NCI-H2227 (cell line): ENCODE data around the gene GABARAPL1.
A peak's percentile ranks its signal among the peaks of the same experiment; 100 is the strongest.
"Not testable (repeated sequence)": the region's sequence is repeated elsewhere in the genome, so short reads cannot be mapped to it uniquely, and the experiment has no call there.

Experiments
- DNase-seq: peaks from one replicate; lab custom pipeline; 2025; ENCODE audit not compliant: unreplicated experiment; lab: John Stamatoyannopoulos, UW

Gene GABARAPL1

DNA sequence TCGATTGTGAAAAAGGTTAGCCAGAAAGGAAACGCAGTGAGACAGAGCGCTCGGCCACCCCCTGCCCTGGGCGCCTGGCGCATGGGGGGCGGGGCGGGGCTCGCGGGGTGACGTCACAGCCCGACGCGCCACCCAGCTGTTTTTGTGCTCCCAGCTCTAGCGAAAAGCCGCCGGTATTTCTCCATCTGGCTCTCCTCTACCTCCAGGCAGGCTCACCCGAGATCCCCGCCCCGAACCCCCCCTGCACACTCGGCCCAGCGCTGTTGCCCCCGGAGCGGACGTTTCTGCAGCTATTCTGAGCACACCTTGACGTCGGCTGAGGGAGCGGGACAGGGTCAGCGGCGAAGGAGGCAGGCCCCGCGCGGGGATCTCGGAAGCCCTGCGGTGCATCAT is at the start of gene GABARAPL1:
Gene GABARAPL1 (plus strand): TSS at position 139 of the 393 bp plus-strand sequence. CDS start 253 bp downstream, at position 392.
- DNase-seq: peak; percentile 54

DNA sequence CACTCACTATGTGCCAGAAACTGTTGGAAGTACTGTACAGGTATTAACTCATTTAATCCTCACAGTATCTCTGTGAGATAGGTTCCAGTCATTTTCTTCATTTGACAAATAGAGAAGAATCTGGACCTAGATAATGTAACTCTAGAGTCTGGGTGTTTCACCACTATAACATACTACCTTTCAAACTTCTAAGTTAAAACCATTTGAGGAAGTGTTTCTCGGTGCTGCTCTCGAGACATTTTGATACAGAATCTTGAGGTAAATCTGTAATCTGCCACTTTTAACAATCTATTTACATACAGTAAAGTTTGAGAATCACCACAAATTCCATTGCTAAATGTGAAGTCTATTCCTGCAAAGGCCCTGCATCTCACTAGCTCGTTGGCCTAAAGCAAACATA is 49.6 kb upstream of the GABARAPL1 start:
- DNase-seq: no peak

DNA sequence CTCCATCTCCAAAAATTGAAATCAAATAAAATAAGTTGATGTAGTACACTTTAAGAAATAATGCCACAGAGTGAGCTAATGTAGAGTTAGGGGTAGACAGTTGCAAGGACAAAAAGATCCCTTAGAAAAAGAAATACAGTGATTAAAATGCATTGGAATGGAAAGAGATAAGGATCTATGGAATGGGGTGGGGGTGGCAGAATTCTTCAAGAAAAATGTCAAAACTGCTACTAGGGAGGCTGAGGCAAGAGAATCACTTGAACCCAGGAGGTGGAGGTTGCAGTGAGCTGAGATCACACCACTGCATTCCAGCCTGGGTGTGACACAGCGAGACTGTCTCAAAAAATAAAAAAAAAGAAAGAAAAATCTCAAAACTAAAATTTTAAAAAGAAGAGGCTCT is 47.3 kb upstream of the GABARAPL1 start:
- DNase-seq: no peak

DNA sequence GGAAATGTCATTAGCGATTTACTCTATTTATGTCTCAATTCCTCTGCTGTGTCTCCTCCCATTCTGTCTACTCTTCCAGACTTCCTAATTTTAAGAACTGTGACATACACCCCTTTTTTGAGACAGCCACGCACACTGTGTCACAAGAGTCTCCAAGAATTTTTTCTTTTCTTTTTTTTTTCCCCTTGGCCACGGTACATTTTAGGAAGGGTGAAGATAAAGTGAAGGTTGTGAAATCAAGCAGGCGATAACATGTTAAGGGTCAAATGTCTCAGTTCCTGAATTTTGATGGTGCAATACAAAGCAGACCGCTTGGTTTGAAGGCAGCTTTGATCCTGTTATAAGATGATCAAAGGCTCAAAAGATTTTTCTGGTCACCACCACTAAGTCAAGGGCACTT is 45.1 kb upstream of the GABARAPL1 start:
- DNase-seq: no peak

DNA sequence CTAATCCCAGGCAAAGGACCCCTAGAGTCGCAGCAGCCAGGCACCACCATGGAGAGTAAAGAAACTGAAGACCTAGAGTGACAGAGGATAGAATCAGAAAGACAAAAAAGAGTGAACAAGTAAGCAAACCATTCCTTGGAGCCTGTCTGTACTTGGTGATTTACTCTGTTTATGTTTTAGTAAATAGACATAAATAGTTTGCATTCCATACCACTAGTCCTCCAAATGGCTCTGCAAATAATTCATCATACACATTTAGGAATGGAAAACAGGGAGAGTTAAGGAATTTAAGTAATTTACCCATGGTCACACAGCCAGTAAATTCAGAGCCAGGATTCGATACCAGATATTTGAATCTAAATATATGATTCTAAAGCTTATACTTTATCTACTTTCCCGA is 43.6 kb upstream of the GABARAPL1 start:
- no peak for DNase-seq

DNA sequence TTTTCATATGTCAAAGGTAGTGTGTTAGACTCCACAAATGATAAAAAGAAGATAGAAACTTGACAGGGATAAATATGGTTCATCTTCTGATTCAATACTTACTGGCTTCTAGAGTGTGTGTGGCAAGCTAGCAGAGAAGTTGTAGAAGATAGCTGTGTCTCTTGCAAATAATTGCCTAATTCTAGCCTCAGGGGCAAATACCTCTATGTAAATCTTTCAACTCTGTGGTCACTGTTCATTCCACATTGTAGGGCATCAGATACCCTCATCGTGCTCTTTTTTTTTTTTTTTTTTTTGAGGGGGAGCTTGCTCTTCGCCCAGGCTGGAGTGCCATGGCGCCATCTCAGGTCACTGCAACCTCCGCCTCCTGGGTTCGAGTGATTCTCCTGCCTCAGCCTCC is 42.5 kb upstream of the GABARAPL1 start:
- DNase-seq: no peak

DNA sequence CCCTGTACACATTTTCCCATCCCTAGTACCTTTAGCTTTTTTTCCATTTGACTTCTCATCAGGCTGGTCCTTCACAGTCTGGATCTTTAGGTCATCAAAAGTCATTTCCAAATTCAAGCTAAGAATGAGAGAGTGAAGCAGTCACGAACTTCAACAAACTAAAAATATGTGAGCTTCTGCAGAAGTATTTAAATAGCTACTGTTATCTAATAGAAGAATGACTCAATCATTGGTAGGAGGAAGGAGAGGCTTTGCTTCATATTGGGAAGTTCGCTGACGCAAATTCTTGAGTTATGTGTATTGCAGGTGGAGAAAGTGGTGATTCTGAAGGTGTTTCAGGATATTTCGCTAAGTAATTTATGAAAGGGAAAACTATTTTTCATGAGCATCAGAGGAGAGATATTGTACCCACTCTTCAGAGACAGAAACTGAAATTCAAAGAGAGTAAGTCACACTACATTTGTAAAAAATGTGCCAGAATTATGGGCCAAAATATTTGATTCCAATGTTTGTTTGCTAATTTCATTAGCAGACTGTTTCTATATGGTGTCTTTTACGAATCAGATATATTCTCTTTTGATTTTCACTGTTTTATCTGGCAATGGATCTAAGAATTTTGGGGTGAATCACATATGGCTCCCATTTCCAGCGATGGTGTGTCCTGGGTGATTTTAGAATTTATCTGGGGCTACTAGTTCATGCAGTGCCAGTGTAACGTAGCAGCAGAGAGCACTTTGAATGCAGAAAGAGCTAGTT is 40.5 kb upstream of the GABARAPL1 start, which contains the start of gene OLR1:
Gene OLR1 (minus strand): TSS at position 160 of the 756 bp plus-strand sequence. CDS start 55 bp downstream, at position 105.
- no peak for DNase-seq

DNA sequence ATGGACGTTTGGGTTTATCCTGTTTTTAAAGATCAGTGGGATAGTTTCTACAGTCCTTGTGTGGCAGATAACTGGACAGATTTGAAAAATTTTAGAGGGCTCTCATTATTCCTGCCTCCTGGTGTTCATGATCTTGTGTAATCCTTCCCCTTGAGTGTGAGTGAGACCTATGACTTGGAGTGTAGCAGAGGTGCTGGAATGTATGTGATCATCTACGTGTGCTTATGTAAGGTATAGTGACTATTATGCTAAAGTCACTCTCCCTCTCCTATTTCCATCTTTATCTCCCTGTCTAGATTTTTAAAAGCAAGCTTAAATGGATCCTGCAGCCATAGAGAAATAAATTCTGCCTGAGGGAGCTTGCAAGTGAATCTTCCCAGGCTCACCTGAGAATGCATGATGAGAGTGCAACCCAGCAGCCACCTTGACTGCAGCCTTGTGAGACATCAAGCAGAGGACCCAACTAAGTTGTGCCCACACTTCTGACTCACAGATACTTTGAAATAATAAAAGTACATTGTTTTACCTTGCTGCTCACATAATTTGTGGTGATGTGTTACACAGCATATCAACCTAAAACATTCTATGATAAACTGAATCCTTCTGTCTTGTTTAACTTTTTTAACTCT is 37.6 kb upstream of the GABARAPL1 start:
- DNase-seq: no peak

DNA sequence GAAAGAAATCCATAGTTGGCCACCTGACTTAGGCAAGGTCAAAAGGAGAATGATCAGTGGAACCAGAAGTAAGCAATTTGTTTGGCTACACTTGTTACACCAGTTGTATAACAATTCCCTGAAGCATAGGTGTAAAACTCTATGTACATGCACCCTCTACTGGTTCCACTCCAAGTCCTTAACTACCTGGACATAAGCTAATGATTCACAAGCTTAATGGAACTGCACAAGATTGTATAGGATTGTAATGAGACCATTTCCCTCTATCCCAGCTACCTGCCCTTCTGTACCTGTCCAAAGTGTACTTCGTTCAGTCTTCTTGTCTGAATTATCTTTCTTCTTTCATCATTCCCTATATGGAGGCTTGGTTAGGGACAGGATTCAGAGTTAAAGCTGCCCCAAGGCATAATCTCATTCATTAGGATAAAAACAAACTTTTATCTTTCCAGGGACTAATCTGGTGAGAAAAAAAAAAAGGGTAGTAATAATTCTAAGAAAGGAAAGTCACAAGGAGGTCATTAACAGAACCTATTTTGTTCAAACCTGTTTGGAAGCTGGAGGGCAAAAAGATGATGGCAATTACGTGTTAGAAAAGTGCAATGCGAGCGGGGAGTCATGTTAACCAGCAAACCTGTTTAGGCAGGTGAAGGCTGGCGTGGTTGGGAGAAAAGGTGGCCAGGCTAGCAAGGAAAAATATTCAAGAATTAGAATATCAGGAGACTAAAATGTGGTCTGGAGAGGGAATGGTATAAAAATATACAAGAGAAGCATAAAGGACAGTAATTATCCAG is 36.6 kb upstream of the GABARAPL1 start:
- no peak for DNase-seq

DNA sequence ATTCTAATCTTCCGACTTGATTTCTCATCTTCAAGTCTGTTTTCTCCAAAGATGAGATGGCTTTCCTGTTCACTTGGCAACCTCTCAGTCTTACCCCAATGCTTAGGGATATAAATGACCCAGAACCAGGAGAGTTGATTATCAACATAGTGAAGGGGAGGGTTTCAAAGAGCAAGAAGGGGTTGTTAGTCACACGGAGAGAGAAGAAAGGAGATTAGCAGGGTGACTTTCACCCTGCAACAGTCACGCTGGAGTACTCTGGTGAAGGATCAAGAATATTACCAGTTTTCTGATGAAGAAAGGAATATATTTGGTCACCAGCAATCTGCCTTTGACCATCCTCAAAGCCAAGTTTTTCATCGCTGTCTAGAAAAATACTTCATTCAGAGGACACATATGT is 33.9 kb upstream of the GABARAPL1 start, which contains the start of gene TMEM52B:
Gene TMEM52B (plus strand): TSS at position 212 of the 400 bp plus-strand sequence. CDS start 543 bp downstream, outside the sequence.
- DNase-seq: no peak

DNA sequence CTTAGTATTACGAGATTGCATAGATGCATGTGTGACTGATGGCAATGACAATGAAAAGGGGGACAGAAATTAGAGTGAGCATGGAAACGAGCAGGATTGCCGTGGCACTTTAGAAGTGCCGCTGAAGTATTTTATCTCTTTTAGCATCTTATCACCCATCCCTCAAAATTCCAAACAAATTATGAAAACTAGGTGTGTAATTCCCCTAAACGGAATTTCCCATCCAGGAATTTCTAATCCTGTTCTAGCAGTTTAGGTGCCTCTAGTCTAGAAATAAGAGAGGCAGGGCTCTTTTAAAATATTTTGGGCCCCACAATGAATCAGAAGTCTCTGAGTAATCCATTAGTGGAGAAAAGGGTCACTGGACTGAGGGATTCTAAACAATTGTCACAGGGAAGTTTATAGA is 32.9 kb upstream of the GABARAPL1 start:
- DNase-seq: no peak

DNA sequence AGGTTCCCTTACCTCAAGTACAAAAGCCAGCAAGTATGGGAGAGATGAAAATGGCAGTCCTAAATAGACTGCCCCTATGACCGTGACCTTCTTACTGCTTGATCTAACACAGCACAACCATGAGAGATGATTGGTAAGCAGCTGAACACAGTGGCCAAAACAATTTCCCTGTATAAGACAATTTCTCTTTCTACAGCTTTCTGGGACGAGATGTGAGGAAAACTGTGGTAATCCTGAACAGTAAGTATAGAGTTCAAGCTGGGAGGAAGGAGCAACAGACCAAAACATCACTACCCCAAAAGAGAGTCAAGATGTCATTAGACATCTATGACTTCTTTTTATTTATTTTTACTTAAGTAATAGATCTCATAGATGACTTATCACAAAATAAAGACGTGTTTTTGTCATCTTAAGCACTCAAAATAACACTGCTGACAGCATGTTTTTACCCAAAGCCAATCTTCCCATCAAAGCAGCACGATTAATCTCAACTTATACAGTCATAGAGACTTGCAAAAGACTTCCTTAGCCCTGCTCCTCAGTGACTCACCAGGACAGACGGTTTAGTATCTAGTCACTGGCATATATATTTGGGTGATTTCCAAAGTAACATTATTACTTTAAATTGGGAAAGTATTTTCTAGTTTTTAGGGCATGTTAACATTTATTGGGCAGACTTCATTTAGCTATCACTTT is 30.2 kb upstream of the GABARAPL1 start:
- DNase-seq: no peak

DNA sequence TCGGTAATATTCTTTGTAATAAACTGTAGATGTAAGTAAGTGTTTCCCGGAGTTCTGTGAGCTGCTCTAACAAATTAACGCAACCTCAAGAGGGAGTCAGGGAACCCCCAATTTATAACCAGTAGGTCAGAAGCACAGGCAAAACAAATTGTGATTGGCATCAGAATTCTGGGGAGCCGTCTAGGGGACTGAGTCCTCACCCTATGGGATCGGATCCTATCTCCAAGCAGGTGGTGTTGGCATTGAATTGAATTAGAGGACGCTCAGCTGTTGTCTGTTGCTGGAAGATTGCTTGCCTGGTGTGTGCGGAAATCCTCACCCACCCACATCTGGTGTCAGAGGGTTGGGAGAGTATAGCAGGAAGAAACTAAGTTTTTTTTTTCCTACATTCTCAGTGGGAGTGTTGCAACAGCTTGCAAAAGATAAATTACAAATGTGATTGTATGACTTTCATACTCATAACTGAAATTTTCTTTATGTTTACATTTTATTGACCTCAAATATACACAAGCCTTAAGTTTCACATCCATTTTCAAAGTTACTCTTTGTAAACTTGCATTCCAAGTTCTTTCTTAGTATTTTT is 28.3 kb upstream of the GABARAPL1 start:
- DNase-seq: no peak

DNA sequence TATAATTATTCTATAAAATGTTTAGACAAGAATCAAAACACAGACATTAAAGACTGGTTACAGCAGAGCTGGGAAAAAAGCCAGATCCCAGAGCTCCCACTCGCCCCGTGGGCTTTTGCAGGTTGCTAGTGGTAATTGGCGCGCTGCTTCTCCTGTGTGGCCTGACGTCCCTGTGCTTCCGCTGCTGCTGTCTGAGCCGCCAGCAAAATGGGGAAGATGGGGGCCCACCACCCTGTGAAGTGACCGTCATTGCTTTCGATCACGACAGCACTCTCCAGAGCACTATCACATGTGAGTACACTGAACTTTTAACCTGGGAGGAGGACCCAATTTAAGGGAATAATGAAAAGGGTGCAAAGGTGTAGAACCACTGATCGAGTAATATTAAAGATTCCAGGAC is 26.4 kb upstream of the GABARAPL1 start:
- no peak for DNase-seq

DNA sequence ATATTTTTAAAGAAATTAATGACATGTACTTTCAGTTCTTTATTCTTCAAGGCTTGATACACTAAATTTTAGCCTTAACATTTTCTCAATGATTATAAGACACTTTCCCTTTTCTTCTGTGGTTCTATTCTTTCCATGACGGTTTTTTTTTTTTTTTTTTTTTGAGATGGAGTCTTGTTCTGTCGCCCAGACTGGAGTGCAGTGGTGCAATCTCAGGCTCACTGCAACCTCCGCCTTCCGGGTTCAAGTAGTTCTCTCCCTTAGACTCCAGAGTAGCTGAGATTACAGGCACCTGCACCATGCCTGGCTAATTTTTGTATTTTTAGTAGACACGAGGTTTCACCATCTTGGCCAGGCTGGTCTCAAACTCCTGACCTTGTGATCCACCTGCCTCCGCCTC is 25.7 kb upstream of the GABARAPL1 start:
- not testable (repeated sequence) for DNase-seq

DNA sequence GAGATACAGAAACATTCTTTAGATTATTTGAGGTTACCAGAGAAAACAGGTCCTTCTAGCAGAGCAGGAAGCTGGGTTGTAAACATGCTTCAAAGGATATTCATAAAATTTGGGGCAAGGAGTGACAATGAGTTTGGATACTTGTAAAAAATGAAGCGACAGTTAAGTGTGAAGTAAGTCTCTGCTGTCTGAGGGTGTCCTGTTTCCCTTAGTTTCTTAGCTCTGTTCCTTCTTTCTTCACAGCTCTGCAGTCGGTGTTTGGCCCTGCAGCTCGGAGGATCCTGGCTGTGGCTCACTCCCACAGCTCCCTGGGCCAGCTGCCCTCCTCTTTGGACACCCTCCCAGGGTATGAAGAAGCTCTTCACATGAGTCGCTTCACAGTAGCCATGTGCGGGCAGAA is 23.0 kb upstream of the GABARAPL1 start:
- no peak for DNase-seq

DNA sequence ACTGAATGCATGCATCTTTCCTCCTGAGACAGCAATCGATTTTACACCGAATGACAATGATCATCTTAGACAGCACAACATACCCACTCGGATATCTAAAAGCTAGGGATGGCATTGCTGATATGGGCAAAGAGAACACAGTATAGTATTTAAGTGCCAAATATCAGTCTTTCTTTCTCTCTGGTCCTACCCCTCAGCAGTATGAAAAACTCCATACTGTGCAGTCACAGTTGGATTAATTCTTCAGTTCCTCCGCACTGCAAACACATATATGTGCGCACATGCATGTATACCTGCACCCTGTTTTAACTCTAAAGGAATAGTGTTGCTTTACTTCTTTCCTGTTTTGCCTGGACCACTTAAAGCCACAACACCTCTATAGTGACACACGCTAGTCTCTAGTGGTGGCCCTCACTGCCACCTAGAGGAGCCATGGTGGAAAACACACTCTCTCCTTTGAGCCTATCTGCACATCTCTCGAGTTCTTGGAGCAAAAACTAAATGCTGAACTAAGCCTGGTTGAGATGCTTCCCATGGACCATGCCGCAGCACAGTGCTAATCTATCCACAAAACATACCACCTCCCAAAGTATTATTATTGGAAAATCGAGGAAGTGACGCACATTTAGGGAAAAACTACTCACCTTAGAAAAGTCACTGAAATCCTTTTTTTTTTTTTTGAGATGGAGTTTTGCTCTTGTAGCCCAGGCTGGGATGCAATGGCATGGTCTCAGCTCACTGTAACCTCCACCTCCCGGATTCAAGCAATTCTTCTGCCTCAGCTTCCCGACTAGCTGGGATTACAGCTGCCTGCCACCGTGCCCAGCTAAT is 21.9 kb upstream of the GABARAPL1 start:
- peak; percentile 5 for DNase-seq

DNA sequence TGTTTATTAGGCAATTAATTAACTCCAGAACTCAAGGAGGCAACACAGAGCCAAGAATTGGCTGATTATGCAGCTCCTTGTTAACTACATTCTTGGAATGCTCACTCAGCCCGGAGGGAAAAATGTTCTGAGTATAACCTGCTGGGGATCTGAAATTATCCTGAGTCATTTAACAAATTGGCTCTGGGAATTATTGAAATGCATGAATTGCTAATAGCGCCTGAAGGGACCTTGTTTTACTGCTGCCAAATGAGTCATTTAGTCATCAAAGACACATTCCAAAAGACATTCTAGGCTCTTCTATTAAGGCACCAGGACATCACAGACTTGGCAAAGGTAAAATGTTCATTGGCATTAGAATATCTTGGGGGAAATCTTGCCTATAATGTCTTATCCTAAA is 20.8 kb upstream of the GABARAPL1 start:
- no peak for DNase-seq

DNA sequence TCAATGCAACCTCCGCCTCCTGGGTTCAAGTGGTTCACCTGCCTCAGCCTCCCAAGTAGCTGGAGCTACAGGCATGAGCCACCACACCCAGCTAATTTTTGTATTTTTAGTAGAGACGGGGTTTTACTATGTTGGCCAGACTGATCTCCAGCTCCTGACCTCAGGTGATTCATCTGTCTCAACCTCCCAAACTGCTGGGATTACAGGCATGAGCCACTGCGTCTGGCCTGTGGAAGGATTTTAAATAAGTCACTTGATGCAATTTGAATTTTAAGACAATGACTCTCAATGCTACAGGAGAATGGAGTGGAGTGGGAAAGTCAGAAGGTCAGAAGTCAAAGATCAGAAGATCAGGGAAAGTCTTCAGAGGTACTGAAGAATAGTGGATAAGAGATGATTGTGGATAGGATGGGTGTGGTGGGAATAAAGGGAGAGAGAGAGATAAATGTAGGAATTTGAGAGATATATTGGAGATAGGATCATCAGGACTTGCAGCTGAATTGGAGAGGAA is 18.5 kb upstream of the GABARAPL1 start:
- DNase-seq: no peak

DNA sequence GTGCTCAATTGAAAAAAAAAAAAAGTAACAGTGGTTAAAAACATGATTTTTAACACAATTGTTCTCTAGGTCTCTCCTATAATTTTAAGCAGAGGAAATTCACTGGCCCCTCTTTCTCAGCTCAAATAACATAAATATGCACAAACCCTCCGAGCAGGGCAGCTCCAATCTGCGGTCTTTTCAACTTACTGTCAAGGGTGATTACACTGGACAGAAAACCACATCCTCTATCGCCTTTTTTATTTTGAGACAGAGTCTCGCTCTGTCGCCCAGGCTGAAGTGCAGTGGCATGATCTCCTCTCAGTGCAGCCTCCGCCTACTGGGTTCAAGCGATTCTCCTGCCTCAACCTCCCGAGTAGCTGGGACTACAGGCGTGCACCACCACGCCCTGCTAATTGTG is 16.5 kb upstream of the GABARAPL1 start:
- no peak for DNase-seq
